Neural progenitor cell (in vitro differentiated cells): Measurements from ENCODE around the gene CLDN9. TPM values are rescaled to one million over a fixed set of nuclear protein-coding genes. Genes with fewer than 3 reads are reported as not detected.
A peak's percentile ranks its signal among the peaks of the same experiment; 100 is the strongest.

ENCODE experiments used
- DNase-seq: peaks from one replicate; pipeline ENCODE4 v3.0.0-alpha.2; 2016; ENCODE audit warnings: low spot score
- H2AFZ ChIP-seq: fragments of 200-600 bp; sonication (generic); replicated peaks from 2 replicates; pipeline ENCODE4 v1.6.1; 2016; ENCODE audit warnings: antibody characterized with exemption
- H3F3A ChIP-seq: fragments of 200-600 bp; sonication (generic); 2 replicates; pipeline ENCODE4 v1.6.1; 2016; ENCODE audit warnings: antibody characterized with exemption, low read depth
- H3K27ac ChIP-seq: fragments of 200-600 bp; sonication (generic); 2 replicates; pipeline ENCODE4 v1.5.1; 2016; ENCODE audit warnings: mild to moderate bottlenecking
- H3K27me3 ChIP-seq: fragments of 200-600 bp; sonication (generic); 2 replicates; pipeline ENCODE4 v1.6.1; 2016; ENCODE audit warnings: mild to moderate bottlenecking, moderate library complexity
- H3K36me3 ChIP-seq: fragments of 200-600 bp; sonication (generic); 2 replicates; pipeline ENCODE4 v1.5.1; 2016
- H3K4me1 ChIP-seq: fragments of 200-600 bp; sonication (generic); 2 replicates; pipeline ENCODE4 v1.6.1; 2016; ENCODE audit warnings: mixed run types
- H3K4me2 ChIP-seq: fragments of 200-600 bp; sonication (generic); 2 replicates; pipeline ENCODE4 v1.6.1; 2016
- H3K4me3 ChIP-seq: fragments of 200-600 bp; sonication (generic); 2 replicates; pipeline ENCODE4 v1.5.1; 2016
- H3K79me2 ChIP-seq: fragments of 200-600 bp; sonication (generic); 2 replicates; pipeline ENCODE4 v1.6.1; 2016; ENCODE audit warnings: low read depth
- H3K9ac ChIP-seq: fragments of 200-600 bp; sonication (generic); 2 replicates; pipeline ENCODE4 v1.6.1; 2016
- H3K9me3 ChIP-seq: fragments of 200-600 bp; sonication (generic); 2 replicates; pipeline ENCODE4 v1.5.1; 2016; ENCODE audit warnings: low read depth
- H4K20me1 ChIP-seq: fragments of 200-600 bp; sonication (generic); 2 replicates; pipeline ENCODE4 v1.6.1; 2016; ENCODE audit warnings: low read depth
- H3K27ac Mint-ChIP-seq: 3 replicates; pipeline ENCODE4 v1.8.0; 2021; ENCODE audit warnings: mixed read lengths
- H3K27me3 Mint-ChIP-seq: 2 replicates; pipeline ENCODE4 v1.8.0; 2022; ENCODE audit warnings: low read depth, mild to moderate bottlenecking, inconsistent platforms, moderate library complexity, mixed read lengths; ENCODE audit not compliant: insufficient read depth
- H3K36me3 Mint-ChIP-seq: 3 replicates; pipeline ENCODE4 v1.8.0; 2021; ENCODE audit warnings: mixed read lengths
- H3K4me1 Mint-ChIP-seq: 3 replicates; pipeline ENCODE4 v1.8.0; 2021; ENCODE audit warnings: mixed read lengths
- H3K4me3 Mint-ChIP-seq: 3 replicates; pipeline ENCODE4 v1.8.0; 2021; ENCODE audit warnings: mild to moderate bottlenecking, moderate library complexity, mixed read lengths
- H3K9me3 Mint-ChIP-seq: 3 replicates; pipeline ENCODE4 v1.8.0; 2020; ENCODE audit warnings: mixed read lengths
- EZH2 ChIP-seq: fragments of 200-600 bp; sonication (generic); IDR thresholded peaks from 2 replicates; pipeline ENCODE4 v1.6.1; 2017; ENCODE audit warnings: antibody characterized with exemption, mild to moderate bottlenecking, moderate library complexity
- EZH2phosphoT487 ChIP-seq: fragments of 200-600 bp; sonication (generic); IDR thresholded peaks from 2 replicates; pipeline ENCODE4 v1.6.1; 2017; ENCODE audit warnings: antibody characterized with exemption
- total RNA-seq: library from RNA; depleted of rRNA; stranded (reverse); fragments of >200 nt; gene quantifications from 2 replicates; pipeline ENCODE4 v1.2.3, GENCODE V29; 2015; ENCODE audit warnings: low replicate concordance
- TF ChIP-seq, protein P1 (sequence below): fragments of 200-600 bp; sonication (generic); IDR thresholded peaks from 2 replicates; pipeline ENCODE4 v1.5.1; 2017; ENCODE audit warnings: antibody characterized with exemption, mild to moderate bottlenecking

Gene CLDN9
- total RNA-seq, 1 donor from 2014 or later: not detected

DNA sequence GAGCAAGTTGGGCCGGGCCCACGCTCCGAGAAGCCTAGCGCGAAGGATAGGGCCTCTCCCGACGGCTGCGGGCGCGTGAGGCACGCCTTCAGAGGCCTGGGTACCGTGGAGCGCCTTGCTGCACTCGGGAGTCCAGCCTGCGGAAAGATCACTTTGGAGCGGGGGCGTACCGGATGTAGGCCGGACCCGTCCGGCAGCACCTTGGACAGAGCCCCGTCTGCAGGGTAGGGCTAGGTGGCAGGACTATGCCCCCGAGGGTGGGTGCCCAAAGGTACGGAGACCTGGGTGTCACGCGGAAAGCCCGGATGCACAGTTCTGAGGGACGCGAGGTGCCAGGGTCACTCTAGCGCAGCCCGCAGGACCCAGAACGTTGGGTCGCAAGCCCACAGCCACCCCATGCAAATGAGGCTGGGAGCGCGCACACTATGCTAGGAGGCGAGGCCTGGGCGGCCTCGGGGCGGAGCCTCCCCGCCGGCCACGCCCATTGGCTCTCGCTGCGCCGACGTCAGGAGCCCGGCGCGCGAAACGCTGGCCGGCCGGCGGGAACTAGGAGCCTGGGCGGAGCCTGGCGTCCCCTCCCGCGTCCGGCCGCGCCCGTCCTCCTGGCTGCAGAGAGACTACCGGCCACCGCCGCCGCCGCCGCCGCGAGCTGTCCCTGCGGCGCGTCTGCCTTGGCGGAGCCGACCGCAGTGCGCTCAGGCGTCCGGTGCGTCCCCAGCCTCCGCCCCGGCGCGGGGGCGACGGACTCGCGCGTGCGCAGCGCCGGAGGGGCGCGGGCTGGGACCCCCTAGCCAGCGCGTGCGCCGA is 43.8 kb upstream of the CLDN9 start, which contains the start of gene PAQR4:
PAQR4 (plus strand) TSS at position 611 of the 807 bp plus-strand sequence. CDS start 327 bp downstream, outside the sequence.
- H3K36me3 ChIP-seq: no peaks in the 10 kb centered on the region
- peaks cover 5% of the 10 kb centered on the region for H3K36me3 Mint-ChIP-seq
- H3F3A ChIP-seq: peaks cover 41% of the 10 kb centered on the region
- H3K27ac Mint-ChIP-seq: no peak within 1 kb of the TSS
- H3K27me3 Mint-ChIP-seq: peaks cover 12% of the 10 kb centered on the region
- TF ChIP-seq, protein P1, sequence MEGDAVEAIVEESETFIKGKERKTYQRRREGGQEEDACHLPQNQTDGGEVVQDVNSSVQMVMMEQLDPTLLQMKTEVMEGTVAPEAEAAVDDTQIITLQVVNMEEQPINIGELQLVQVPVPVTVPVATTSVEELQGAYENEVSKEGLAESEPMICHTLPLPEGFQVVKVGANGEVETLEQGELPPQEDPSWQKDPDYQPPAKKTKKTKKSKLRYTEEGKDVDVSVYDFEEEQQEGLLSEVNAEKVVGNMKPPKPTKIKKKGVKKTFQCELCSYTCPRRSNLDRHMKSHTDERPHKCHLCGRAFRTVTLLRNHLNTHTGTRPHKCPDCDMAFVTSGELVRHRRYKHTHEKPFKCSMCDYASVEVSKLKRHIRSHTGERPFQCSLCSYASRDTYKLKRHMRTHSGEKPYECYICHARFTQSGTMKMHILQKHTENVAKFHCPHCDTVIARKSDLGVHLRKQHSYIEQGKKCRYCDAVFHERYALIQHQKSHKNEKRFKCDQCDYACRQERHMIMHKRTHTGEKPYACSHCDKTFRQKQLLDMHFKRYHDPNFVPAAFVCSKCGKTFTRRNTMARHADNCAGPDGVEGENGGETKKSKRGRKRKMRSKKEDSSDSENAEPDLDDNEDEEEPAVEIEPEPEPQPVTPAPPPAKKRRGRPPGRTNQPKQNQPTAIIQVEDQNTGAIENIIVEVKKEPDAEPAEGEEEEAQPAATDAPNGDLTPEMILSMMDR: no peak
- no peak for TF ChIP-seq EZH2
- no peak for TF ChIP-seq EZH2phosphoT487
- peaks cover 71% of the 10 kb centered on the region for H4K20me1 ChIP-seq
- no peak within 1 kb of the TSS for H3K27ac ChIP-seq
- peak within 1 kb of the TSS; percentile 81 for H3K4me3 ChIP-seq
- H3K4me1 ChIP-seq: peaks cover 12% of the 10 kb centered on the region
- no peaks in the 10 kb centered on the region for H3K79me2 ChIP-seq
- peaks cover 19% of the 10 kb centered on the region for H3K4me1 Mint-ChIP-seq
- peaks cover 49% of the 10 kb centered on the region for H3K27me3 ChIP-seq
- H3K9me3 ChIP-seq: no peaks in the 10 kb centered on the region
- peak within 1 kb of the TSS; percentile 91 for H3K4me2 ChIP-seq
- peaks cover 5% of the 10 kb centered on the region for H3K9me3 Mint-ChIP-seq
- no peak within 1 kb of the TSS for H3K9ac ChIP-seq
- peak within 1 kb of the TSS; percentile 27 for H2AFZ ChIP-seq
- peak within 1 kb of the TSS; percentile 82 for H3K4me3 Mint-ChIP-seq
- peak; percentile 98 for DNase-seq

- peaks cover 5% of the 10 kb centered on the region for H3K36me3 Mint-ChIP-seq
- H3K9ac ChIP-seq: no peak overlapping the region
- no peak overlapping the region for H3K27ac ChIP-seq
These were observed 42.9 kb upstream of the CLDN9 start for GRCh38 chr16:2969545-2970521.

GRCh38 chr16:2970563-2970962 is 42.2 kb upstream of the CLDN9 start:
- no peak for DNase-seq
- Mint-ChIP-seq H3K36me3 (peaks cover 5% of the 10 kb centered on the region), H3K27me3 (peaks cover 12% of the 10 kb centered on the region), H3K4me3 (peak overlapping the region; percentile 82), H3K27ac (no peak overlapping the region), H3K9me3 (peaks cover 5% of the 10 kb centered on the region), H3K4me1 (peaks cover 17% of the 10 kb centered on the region)
- Histone ChIP-seq H3K27ac (no peak overlapping the region), H3K36me3 (no peaks in the 10 kb centered on the region), H3K27me3 (peaks cover 33% of the 10 kb centered on the region), H3K9me3 (no peaks in the 10 kb centered on the region), H2AFZ (no peak overlapping the region), H3K4me1 (peaks cover 4% of the 10 kb centered on the region), H3K9ac (no peak overlapping the region), H4K20me1 (peaks cover 70% of the 10 kb centered on the region), H3K4me2 (peak overlapping the region; percentile 91), H3F3A (peaks cover 26% of the 10 kb centered on the region), H3K4me3 (peak overlapping the region; percentile 81), H3K79me2 (no peaks in the 10 kb centered on the region)
- TF ChIP-seq, protein P1: no peak
- TF ChIP-seq EZH2 (no peak), EZH2phosphoT487 (no peak)

More at GRCh38 chr16:2969545-2970521, 42.9 kb upstream of the CLDN9 start:
- no peak for TF ChIP-seq EZH2
- TF ChIP-seq, protein P1: peak; percentile 57
- no peak for TF ChIP-seq EZH2phosphoT487
- Mint-ChIP-seq H3K9me3 (peaks cover 5% of the 10 kb centered on the region), H3K27me3 (peaks cover 12% of the 10 kb centered on the region), H3K27ac (no peak overlapping the region), H3K4me1 (peaks cover 17% of the 10 kb centered on the region), H3K4me3 (peak overlapping the region; percentile 82)
- H3K4me1 ChIP-seq: peaks cover 4% of the 10 kb centered on the region
- peaks cover 32% of the 10 kb centered on the region for H3F3A ChIP-seq
- H3K4me2 ChIP-seq: peak overlapping the region; percentile 91
- no peaks in the 10 kb centered on the region for H3K79me2 ChIP-seq
- peak overlapping the region; percentile 27 for H2AFZ ChIP-seq
- no peaks in the 10 kb centered on the region for H3K36me3 ChIP-seq
- DNase-seq: peak; percentile 85
- no peaks in the 10 kb centered on the region for H3K9me3 ChIP-seq
- H3K4me3 ChIP-seq: peak overlapping the region; percentile 81
- H4K20me1 ChIP-seq: peaks cover 76% of the 10 kb centered on the region
- peaks cover 40% of the 10 kb centered on the region for H3K27me3 ChIP-seq
